Adrenal gland (tissue), 12 donors: ENCODE measurements around the gene BEND7. TPM values are rescaled to one million over a fixed set of nuclear protein-coding genes. Genes with fewer than 3 reads are reported as not detected.

ENCODE experiments used
- DNase-seq, 7 donors: peaks; one replicate each; pipeline ENCODE4 v3.0.0-alpha.2; 2019 to 2020
- H3K27ac ChIP-seq, 5 donors: fragments of 200-600 bp; sonication (generic) in 4 of 5; 1 replicate in 3 of 5; 2 replicates in 2 of 5; pipeline versions ENCODE4 v1.5.1 to v1.8.0; 2016 to 2020; ENCODE audit warnings: mild to moderate bottlenecking in 1 of 5
- H3K27me3 ChIP-seq: fragments of 200-600 bp; 2 replicates; pipeline ENCODE4 v1.8.0; 2021
- H3K36me3 ChIP-seq, 2 donors: fragments of 200-600 bp; replicated peaks in 1 of 2; 1 replicate in 1 of 2; 2 replicates in 1 of 2; pipeline versions ENCODE4 v1.5.1 to v1.8.0; 2018 to 2022
- H3K4me1 ChIP-seq, 2 donors: fragments of 200-600 bp; replicated peaks in 1 of 2; 1 replicate in 1 of 2; 2 replicates in 1 of 2; pipeline versions ENCODE4 v1.5.1 to v1.8.0; 2018 to 2021
- H3K4me3 ChIP-seq, 4 donors: fragments of 200-600 bp; sonication (generic) in 3 of 4; one replicate each; pipeline ENCODE4 v1.5.1; 2016 to 2018
- H3K9me3 ChIP-seq, 3 donors: fragments of 200-600 bp; sonication (generic) in 1 of 3; replicated peaks in 1 of 3; 1 replicate in 2 of 3; 2 replicates in 1 of 3; pipeline versions ENCODE4 v1.5.1 to v1.8.0; 2016 to 2021
- POLR2A ChIP-seq, 2 donors: fragments of 450-650 bp; IDR thresholded peaks; one replicate each; pipeline ENCODE4 v1.6.1; 2017; ENCODE audit warnings: antibody characterized with exemption in 2 of 2, mild to moderate bottlenecking in 2 of 2, moderate library complexity in 1 of 2
- WGBS, 4 donors: extraction: QIAGEN DNeasy Blood & Tissue Kit in 2 of 4; methylation state at CpG; one replicate each; pipeline versions ENCODE4 v1.1.5 to v1.1.7; 2013 to 2017; 5-methylcytosine and 5-hydroxymethylcytosine counted together
- intact Hi-C, 2 donors: fragments of 100-400 bp; cut with DNase I; formaldehyde crosslinking; loops; one replicate each; pipeline versions ENCODE4 v1.14.1 to v1.15.0; 2022 to 2023
- polyA plus RNA-seq, 3 donors: library from polyadenylated mRNA; stranded (reverse); fragments of 200-250 nt in 2 of 3; fragments of 350-450 nt in 1 of 3; fragmentation: Illumina TruSeq in 1 of 3; extraction: RNeasy Lipid Tissue Mini Kit (QIAGEN cat#74804) in 1 of 3; gene quantifications; one replicate each; pipeline ENCODE4 v1.2.3, GENCODE V29; 2013 to 2014
- total RNA-seq, 9 donors: library from RNA; depleted of rRNA in 4 of 9; stranded (reverse); fragments of >200 nt in 4 of 9; fragments of 120-200 nt in 1 of 9; fragmentation: NEBNext Ultra II Directional in 1 of 9; extraction: Animal tissue kit (Norgen Biotek cat#: 25700) in 1 of 9; gene quantifications; one replicate each; pipeline versions ENCODE4 v1.1.0 to v1.2.4, GENCODE V29; 2013 to 2023
- TF ChIP-seq, protein P1 (sequence below), 6 experiments: fragments of 450-650 bp in 4 of 6; fragments of 200-600 bp in 2 of 6; sonication (generic) in 1 of 6; IDR thresholded peaks; 1 replicate in 5 of 6; 2 replicates in 1 of 6; pipeline versions ENCODE4 v1.5.1 to v1.8.0; 2016 to 2021; ENCODE audit warnings: antibody characterized with exemption in 6 of 6, mild to moderate bottlenecking in 2 of 6, moderate library complexity in 1 of 6
- donor health status: healthy with polysubstance abuse.
- donor health status: Bipolar disorder and iron deficiency.
- donor health status: DM: yes; HTN: yes; CAD: no.
- donor health status: DM: no; HTN: no; CAD: no.
- donor health status: DM: no; HTN: no; CAD: no.
- donor health status: DM: yes; HTN: yes; CAD: no.

The BEND7 gene
- total and polyA plus RNA-seq, 12 donors = 5.3 to 21.5 (median 13.7) TPM

DNA sequence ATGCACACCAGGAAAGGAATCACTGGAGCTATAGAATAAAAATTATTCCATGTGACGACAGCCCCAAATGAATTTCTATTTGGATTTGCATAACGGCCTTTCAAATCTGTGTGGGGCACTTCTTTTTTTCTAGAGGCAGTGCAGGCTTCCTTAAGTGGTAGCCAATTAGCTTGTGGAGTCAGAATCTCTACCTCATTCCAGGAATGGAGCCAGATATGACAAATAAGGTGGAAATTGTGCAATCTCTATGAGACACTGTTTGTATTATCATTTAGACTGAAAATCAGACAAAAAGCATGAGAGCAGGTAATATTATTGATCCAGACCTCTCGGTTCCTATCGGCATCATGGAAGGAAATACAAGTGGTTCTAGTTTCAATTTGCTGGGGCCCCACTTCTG is 78.7 kb downstream of the BEND7 start:
- 84 to 92% (median 91%) methylated on average over 4 of the region's 4 CpGs for WGBS, 4 donors
- H3K27ac ChIP-seq = no peak overlapping the region

DNA sequence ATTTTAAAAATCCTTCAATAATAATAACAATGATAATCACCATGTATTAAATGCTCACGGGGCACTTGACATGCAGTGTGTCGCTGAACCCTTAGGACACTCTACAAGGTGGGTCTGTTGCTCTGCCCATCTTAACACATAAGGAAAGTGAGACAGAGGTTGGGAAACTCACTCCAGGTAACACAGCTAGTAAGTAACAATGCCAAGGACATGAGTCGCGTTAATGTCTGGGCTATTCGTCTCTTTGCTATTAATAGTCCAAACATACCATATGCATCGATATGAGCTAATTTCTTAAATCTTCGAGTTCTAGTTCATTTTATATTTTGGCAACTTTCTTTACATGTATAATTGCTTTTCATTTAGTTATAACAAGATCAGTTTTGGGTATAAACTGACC is 79.5 kb downstream of the BEND7 start:
- intact Hi-C loops = loop anchor here in 1 of 2 donors (10.0 kb wide), 1 partner anchor 84 kb away; no protein-coding TSS in a partner anchor
- Histone ChIP-seq H3K36me3 (peaks cover 0 to 4% of the 10 kb centered on the region in 2 donors), H3K4me3 (no peak overlapping the region), H3K27ac (no peak overlapping the region), H3K4me1 (no peaks in the 10 kb centered on the region), H3K9me3 (no peaks in the 10 kb centered on the region), H3K27me3 (no peaks in the 10 kb centered on the region)
- 61 to 72% (median 64%) methylated on average over 7 of the region's 7 CpGs for WGBS, 4 donors
- no peak for TF ChIP-seq POLR2A (IDR thresholded peaks at IDR 0.05)
- TF ChIP-seq, protein P1, sequence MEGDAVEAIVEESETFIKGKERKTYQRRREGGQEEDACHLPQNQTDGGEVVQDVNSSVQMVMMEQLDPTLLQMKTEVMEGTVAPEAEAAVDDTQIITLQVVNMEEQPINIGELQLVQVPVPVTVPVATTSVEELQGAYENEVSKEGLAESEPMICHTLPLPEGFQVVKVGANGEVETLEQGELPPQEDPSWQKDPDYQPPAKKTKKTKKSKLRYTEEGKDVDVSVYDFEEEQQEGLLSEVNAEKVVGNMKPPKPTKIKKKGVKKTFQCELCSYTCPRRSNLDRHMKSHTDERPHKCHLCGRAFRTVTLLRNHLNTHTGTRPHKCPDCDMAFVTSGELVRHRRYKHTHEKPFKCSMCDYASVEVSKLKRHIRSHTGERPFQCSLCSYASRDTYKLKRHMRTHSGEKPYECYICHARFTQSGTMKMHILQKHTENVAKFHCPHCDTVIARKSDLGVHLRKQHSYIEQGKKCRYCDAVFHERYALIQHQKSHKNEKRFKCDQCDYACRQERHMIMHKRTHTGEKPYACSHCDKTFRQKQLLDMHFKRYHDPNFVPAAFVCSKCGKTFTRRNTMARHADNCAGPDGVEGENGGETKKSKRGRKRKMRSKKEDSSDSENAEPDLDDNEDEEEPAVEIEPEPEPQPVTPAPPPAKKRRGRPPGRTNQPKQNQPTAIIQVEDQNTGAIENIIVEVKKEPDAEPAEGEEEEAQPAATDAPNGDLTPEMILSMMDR (IDR thresholded peaks at IDR 0.05) = no peak
- DNase-seq = no peak

More for the DNA sequence above, 78.7 kb downstream of the BEND7 start:
- Histone ChIP-seq H3K4me1 (no peaks in the 10 kb centered on the region), H3K36me3 (peaks cover 0 to 4% of the 10 kb centered on the region in 2 donors), H3K27me3 (no peaks in the 10 kb centered on the region), H3K4me3 (no peak overlapping the region), H3K9me3 (no peaks in the 10 kb centered on the region)
- TF ChIP-seq, protein P1 (IDR thresholded peaks at IDR 0.05) = no peak
- TF ChIP-seq POLR2A (IDR thresholded peaks at IDR 0.05) = no peak
- intact Hi-C loops = no loop called here
- DNase-seq = no peak

DNA sequence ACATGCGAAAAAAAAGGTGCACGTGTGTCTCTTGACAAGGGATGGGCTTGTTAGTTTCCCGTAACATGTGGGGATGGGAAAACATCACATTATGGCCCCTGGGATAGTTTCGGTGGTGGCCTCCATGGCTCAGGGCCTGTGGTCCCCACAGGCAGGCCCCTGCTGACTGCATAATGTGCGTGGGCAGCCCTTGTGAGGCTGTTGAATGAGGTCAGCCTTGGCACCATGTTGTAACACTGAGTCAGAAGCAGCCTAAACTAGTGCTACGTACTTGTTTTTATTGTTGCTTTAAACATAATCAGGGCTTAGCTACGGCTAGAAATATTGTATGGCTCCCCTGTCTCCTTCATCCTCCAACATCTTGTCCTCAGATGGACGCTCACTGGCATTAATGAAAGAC is 80.6 kb downstream of the BEND7 start:
- Histone ChIP-seq H3K27ac (no peak overlapping the region), H3K36me3 (peaks cover 0 to 4% of the 10 kb centered on the region in 2 donors), H3K9me3 (no peaks in the 10 kb centered on the region), H3K4me1 (no peaks in the 10 kb centered on the region), H3K4me3 (no peak overlapping the region), H3K27me3 (no peaks in the 10 kb centered on the region)
- no peak for TF ChIP-seq POLR2A (IDR thresholded peaks at IDR 0.05)
- TF ChIP-seq, protein P1 (IDR thresholded peaks at IDR 0.05) = no peak
- intact Hi-C loops = loop anchor here in 1 of 2 donors (10.0 kb wide), 1 partner anchor 83 kb away; no protein-coding TSS in a partner anchor
- DNase-seq = no peak
- WGBS, 4 donors = 88 to 96% (median 94%) methylated on average over 7 to 8 of the region's 8 CpGs

DNA sequence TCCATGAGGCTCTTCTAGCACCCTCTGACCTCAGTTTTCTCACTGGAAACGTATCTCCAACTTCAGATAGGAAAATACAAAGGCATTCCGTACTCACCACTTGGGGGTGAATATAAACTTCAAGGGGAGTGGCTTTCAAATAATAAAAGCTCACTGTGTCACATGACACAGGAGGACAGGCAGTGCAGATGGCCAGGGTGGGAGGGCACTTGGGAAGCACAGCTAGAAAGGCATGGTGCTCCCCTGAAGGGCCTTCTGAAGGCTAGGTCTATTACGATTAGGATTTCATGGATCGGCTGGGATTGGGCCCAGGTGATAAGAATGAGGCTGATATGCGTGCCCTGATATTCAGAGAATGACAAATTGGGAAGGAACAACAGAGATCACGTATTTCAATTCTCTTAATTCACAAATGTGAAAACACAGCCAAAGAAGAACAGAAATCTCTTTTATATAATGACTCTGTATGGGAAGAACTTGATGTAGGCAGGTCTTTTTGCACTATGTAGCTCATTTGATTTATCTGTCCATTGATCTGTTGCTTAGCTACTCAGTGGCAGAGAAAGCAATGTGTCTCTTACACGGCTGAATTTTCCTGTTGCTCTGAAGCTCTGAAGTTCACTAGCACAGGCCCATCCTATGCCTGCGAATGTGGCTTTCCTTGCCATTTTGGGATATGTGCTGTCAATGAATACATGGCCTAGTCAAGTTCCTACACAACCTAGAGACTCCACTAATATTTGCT is 83.0 kb downstream of the BEND7 start:
- Histone ChIP-seq H3K4me3 (no peak overlapping the region), H3K36me3 (peaks cover 0 to 4% of the 10 kb centered on the region in 2 donors), H3K9me3 (no peaks in the 10 kb centered on the region), H3K27me3 (no peaks in the 10 kb centered on the region), H3K27ac (no peak overlapping the region), H3K4me1 (no peaks in the 10 kb centered on the region)
- WGBS, 4 donors = 94 to 98% (median 96%) methylated on average over 8 of the region's 8 CpGs
- intact Hi-C loops = loop anchor here in 1 of 2 donors (10.0 kb wide), 1 partner anchor 81 kb away; no protein-coding TSS in a partner anchor
- no peak for DNase-seq
- TF ChIP-seq POLR2A (IDR thresholded peaks at IDR 0.05) = no peak
- TF ChIP-seq, protein P1 (IDR thresholded peaks at IDR 0.05) = no peak
